Measurements from ENCODE around the gene ATG16L2.
"Not testable (repeated sequence)": the region's sequence is repeated elsewhere in the genome, so short reads cannot be mapped to it uniquely, and the experiment has no call there.

Gene ATG16L2

DNA sequence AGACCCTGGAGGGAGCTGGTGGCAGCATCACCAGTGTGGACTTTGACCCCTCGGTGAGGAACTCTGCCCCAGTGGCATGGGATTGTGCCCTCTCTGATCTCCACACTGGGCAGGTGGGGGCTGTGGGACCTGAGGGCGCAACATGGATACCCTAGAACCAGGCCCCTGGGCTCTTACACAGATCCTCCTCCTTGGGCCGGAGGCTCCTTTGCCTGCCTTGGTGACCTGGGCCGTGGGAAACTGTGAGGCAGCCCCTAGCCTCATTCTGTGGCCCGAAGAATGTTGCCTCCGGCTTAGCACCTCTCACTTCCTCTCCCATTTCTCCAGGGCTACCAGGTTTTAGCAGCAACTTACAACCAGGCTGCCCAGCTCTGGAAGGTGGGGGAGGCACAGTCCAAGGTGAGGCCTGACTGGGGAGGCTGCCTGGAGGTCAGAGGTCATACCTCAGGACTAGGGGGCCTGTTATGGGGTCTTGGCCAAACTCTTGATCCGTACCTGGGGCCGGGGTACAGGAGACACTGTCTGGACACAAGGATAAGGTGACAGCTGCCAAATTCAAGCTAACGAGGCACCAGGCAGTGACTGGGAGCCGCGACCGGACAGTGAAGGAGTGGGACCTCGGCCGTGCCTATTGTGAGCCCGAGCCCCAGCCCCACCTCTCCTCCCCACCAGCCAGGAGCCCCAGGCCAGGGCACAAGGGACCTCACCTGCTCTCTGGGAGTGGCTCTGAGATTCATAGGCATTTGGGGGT lies 12.2 kb downstream of the ATG16L2 start:
- no peak for DNase-seq (ENCODE audit: low read depth)

DNA sequence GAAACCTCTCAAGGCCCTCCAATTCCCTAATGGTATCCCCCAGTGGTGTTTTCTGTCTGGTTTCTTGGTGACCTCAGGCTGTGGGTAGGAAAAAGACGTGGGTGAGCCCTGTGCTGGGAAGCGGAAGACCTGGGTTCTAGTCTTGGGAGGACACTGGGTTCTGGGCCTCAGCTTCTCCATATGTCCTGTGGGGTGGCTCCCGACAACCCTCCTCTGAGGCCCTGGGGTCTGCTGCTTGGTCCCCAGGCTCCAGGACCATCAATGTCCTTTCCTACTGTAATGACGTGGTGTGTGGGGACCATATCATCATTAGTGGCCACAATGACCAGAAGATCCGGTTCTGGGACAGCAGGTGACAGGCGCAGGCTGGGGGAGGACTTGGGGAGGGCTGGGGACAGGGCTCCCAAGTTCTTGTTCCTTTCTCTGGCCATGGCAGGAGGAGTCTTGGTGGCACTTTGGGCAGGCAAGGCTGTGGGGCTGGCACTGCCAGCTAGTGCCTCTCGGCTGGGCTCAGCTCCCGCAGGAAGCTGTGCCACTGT lies 12.8 kb downstream of the ATG16L2 start:
- DNase-seq (ENCODE audit: low read depth), result no peak

DNA sequence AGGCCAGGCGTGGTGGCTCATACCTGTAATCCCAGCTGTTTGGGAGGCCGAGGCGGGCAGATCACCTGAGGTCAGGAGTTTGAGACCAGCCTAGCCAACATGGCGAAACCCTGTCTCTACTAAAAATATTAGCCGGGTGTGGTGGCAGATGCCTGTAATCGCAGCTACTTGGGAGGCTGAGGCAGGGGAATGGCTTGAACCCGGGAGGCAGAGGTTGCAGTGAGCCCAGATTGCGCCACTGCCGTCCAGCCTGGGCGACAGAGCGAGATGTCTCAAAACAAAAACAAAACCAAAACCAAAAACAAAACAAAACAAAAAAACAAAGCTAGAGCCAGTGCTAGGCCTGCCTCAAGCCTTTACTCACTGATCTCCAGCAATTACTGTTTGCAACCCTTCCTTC lies 13.4 kb downstream of the ATG16L2 start:
- DNase-seq (ENCODE audit: low read depth), result not testable (repeated sequence)

DNA sequence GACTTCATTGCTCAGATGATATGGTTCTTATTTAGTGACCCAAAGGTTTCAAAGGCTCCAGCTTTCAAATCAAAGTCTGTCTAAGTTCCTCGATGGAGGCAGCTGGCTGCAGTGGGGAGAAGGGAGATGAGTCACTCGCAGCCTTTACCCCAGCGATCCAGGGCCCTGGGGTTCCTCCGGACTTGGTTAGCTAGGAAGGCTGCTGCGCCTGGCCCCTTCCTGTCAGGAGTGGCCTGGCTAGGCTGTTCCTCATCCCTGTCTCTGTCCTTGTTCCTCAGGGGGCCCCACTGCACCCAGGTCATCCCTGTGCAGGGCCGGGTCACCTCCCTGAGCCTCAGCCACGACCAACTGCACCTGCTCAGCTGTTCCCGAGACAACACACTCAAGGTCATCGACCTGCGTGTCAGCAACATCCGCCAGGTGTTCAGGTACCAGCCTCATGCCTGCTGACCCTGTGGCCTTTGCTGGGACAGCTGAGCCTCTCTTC lies 13.9 kb downstream of the ATG16L2 start:
- DNase-seq (ENCODE audit: low read depth), result no peak

DNA sequence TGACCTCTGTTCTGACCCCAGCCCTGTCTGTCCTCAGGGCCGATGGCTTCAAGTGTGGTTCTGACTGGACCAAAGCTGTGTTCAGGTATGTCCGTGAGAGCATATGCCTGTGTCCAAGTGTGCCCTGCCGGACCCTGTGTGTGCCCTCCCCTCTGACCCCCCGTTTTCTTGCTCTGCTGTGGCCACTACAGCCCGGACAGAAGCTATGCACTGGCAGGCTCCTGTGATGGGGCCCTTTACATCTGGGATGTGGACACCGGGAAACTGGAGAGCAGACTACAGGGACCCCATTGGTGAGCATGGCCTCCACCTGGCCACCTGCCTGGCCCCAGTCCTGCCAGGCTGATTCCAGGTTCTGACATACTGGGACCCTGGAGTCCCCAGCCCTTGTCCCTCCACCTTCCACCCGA lies 14.5 kb downstream of the ATG16L2 start:
- no peak for DNase-seq (ENCODE audit: low read depth)

DNA sequence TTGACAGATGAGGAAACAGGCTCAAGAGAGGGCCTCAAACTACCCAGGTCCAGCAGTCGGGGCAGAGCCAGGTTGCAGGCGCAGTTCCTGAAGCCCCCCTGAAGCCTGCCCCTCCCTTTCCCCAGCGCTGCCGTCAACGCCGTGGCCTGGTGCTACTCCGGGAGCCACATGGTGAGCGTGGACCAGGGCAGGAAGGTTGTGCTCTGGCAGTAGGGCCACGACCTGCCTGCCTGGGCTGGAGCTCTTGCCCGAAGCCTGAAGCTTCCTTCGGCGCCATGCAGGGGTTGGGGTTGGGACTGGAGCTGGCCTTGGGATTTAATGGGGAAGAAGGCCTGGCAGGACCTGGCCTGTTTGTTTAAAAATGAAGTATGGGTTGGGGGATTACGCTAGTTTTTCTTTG lies 15.0 kb downstream of the ATG16L2 start:
- DNase-seq (ENCODE audit: low read depth), result no peak

DNA sequence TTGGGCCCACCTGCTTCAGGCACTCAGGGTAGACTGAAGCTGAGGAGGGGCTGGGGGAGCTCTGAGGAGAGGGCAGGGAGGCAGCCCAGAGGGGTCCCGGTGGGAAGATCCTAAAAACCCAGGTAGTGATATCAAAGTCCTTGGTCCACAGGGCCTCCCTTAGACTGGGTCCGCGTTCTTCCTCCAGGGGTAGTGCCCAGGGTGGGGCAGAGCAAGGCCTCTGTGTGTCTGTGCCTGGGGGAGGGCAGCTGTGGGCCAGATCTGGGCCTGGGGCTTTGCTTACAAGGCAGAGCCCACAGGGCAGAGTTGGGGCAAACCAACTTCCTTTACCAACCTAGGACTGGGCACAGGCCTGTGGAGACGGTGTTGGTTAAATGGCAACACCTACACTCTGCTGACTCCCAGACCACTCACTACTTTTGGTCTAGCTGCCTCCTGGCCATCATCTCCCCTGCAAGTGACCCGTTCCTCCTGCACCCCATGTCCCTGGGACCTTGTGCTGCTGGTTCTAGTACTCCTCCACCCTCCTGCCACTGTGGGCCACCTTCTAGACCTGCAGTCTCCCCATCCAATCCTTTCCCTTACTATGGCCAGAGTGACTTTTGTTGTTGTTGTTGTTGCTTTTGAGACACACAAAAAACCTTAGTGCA lies 15.8 kb downstream of the ATG16L2 start:
- no peak for DNase-seq (ENCODE audit: low read depth)

DNA sequence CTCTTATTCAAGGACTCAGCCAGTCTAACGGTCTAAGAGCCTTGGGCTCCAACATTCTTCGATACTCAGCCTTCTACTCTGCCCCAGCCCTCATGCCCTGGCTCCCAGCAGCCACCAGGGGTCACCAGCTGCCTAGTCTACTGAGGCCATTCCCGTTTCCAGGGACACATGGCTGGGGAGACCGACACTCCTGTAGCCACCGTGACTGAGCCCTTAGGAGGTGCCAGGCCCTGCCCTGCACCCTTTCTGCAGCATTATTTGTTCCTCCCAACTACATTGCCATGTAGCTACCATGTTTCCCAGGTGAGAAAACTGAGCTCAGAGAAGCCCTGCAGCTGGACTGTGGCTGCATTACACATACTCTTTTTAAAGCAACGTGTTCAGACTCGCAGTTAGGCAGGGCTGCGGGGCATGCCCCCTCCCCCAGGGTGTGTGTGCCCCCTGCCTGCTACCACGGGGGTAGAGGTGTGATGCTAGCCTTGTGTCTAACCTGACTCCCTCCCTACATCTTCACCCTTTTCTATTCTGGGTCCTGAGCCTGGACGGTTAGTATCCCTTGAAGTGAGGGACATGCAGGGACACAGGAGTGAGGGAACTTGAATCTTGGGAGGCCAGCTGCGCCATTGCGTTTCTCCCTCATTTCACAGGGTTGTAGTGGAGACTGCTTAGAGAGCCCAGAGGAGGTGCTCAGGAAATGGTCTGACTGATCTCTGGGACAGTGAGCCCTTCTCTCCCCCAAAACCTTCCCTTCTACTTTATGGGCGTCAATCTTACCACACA lies 17.5 kb downstream of the ATG16L2 start:
- DNase-seq (ENCODE audit: low read depth), result no peak

DNA sequence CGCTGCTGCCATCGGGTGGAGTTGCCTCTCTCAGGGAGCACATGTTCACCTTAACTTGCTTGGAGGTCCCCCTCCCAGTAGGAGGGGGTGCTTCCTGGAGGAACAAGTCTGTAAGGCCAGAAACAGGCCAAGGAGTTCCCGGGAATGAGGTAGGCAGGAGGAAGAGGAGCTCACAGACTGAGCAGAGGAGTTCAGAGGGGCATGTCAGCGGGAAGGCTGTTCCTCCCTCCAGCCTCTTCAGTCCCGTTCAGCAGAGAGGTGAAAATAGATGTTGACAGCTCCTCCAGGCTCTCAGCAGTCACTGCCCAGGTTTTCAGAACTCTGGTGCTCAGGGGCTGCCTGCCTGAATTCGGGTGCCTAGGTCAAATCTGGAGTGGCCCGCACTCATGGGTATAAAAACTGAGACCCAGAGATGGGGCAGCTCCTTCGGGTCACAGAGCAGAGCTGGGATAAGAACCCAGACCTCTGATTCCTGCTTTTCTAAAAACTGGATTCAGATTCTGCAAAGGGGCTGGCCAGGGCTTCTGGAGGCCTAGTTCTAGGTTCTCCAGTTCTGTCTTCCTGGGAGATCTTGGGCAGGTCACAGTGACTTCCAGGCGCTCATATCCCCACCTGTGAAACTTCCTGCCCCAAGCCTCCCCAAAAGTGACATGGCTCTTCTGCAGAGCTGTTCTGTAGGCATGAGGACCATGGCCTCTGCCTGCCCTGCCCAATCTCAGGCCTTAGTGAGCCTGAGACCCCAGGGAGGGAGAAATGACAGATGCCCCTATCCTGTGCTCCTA lies 18.3 kb downstream of the ATG16L2 start:
- DNase-seq (ENCODE audit: low read depth), result no peak

DNA sequence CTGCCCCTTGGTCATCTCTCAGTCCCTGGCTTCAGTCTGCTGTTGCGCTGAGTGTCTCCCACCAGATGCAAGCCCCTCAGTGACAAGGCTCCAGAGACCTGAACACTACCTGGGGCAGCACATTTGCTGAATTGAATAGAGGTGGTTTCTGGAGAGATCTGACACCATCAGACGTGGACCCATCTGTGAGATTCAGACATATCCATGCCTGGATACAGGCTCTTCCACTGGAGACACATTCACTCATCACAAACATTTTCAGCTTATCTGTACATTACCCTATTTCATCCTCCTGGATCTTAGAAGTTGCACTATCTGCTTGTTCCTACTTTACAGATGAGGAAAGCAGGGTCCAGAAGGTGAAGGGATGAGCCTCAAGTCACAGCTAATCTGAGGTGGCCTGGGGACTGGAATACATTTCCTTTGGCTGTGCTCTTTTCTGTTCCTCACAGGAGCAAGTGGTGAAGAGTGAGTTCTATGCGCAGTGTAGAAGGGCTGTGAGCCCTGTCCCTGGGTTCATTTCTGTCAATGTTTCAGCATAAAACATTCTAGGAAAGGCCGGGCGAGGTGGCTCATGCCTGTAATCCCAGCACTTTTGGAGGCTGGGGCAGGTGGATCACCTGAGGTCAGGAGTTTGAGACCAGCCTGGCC lies 19.0 kb downstream of the ATG16L2 start:
- no peak for DNase-seq (ENCODE audit: low read depth)

DNA sequence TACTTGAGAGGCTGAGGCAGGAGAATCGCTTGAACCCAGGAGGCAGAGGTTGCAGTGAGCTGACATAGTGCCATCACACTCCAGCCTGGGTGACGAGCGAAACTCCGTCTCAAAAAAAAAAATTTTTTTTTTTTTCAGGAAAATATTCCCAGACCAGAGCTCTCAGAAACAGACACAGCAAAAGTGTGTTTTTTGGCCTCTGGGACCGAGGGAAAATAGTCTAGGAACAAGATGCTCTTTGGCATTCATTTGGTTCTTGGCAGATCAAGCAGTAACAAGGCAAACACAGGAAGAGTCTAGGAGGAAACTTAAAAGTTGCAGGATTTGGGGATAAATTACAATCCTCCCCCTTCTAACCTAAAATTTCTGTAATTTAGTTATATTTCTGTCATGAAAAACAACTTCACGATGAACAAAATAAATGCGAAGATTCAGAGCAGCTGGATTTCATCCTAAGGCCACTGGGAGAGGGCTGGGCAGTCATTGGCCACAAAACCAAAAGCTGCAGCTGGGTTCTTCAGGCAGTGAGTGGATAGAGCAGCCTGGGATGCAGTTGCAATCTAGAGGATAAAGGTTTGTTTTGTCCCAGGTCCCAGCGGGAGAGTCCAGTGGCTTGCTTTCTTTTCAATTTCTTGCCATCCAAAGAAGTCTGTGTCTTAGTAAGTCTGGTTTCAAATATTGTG lies 19.7 kb downstream of the ATG16L2 start:
- no peak for DNase-seq (ENCODE audit: low read depth)

DNA sequence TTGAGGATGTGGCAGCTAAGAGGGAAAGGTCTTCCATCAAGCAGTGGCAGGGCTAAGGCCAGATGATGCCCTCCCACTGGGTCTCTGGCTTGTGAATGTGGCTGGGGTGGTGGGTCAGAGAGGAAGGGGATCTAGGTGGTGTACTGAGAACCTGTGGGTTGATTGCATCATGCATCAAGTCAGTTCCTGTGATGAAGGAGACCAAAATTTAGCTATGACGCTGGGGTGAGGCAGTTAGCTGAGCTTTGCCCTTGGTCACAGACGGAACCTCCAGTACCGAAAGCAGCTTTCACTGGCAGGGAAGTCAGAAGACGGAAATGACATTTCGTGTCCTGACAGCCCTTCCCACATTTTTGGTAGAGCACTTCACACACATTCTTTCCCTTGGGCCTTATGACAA lies 20.7 kb downstream of the ATG16L2 start:
- no peak for DNase-seq (ENCODE audit: low read depth)

DNA sequence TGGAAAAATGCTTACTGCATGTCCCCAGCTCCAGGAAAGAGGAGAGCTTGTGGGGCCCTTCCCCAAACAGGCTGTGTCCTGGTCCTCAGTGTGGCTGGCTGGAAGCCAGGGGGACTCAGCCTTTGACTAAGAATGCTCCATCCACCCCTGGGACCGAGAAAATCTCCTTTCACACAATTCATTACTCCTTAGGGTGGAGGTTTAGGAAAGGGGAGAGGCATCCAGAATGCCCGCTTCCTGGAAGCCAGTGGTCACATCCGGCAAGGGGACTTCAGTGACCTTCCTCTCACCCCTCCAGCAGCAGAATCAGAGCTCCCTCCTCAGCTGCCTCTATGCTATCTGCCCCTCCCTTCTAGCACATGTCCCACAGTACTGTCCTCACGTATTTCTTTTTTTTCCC lies 21.9 kb downstream of the ATG16L2 start:
- DNase-seq (ENCODE audit: low read depth), result no peak

DNA sequence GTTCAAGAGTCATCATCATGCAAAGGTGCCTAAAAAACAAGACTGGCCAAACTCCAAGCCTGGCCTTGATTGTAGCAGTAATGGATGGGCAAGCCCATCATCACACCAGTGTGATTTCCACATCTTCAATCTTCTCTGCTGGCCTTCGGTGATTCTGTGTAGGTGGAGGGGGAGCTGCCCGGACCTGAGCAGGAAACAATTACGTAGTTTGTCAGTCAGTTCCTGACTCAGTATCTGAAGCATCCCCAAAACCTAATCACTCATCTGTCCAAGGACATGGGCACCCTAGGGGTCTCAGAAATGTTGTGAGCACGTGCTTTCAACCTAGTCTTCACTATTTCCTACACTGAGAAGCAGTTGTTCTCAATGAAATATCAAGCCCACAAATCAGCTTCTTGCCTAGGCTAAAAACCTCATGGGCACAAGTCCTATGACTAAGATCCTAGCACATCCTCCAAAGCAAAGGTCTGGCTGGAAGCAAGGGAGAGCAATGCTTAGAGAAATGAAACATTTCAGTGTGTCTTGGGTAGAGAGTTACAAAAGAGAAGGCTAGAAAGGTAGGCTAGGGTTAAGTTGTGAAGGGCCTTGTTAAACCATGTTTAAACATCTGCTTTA lies 24.6 kb downstream of the ATG16L2 start:
- DNase-seq (ENCODE audit: low read depth), result no peak

DNA sequence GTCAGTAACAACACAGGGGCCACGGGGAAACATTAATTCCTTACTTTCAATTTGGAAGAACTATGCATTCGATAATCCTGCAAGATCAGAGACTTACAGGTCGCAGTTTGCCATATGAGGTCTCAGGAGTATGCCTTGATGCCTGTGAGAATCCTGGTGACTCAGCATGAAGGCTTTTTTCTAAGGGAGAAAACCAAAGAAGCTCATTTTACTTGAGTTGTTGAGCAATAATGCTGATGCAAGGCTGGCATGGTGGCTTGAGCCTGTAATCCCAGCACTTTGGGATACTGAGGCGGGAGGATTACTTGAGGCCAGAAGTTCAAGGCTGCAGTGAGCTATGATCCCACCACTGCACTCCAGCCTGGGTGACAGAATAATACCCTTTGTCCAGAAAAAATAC lies 26.6 kb downstream of the ATG16L2 start:
- DNase-seq (ENCODE audit: low read depth), result no peak

DNA sequence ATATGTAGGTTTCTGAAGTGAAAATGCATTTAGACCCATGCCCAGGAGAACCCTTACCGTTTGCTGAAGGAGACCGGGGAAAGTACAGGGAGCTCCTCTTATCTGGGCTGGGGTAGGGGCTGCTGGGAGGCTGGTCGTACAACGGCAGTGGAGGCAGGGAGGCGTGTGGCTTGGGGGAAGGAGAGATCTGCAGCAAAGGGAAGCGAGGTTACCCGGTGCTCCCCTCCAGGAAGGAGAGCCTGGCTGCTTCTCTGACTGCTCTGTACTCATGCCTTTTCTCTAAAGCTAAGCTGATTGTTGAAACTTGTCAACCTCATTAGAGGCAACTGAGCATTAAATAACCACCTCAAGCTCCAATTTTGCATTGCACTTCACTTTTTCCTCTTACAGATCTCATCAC lies 27.2 kb downstream of the ATG16L2 start:
- DNase-seq (ENCODE audit: low read depth), result no peak

DNA sequence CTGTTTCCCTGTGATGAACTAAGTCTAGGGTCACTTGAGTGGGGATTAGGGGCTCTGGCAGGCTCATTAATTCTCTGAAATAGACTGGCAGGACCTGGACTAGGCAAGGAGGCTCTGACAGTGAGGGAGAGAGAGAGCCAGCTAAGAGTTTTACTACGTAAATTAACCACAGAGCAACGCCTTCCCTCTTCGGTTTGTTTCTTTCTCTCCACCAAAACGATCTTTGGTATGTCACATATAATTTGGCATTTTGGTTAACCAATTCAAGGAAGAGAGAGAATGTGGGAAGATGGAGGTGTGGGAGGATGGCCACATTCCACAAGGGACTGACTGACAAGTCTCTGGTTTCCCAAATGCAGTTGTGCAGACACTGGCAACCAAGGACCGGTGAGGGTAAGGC lies 27.9 kb downstream of the ATG16L2 start:
- no peak for DNase-seq (ENCODE audit: low read depth)

DNA sequence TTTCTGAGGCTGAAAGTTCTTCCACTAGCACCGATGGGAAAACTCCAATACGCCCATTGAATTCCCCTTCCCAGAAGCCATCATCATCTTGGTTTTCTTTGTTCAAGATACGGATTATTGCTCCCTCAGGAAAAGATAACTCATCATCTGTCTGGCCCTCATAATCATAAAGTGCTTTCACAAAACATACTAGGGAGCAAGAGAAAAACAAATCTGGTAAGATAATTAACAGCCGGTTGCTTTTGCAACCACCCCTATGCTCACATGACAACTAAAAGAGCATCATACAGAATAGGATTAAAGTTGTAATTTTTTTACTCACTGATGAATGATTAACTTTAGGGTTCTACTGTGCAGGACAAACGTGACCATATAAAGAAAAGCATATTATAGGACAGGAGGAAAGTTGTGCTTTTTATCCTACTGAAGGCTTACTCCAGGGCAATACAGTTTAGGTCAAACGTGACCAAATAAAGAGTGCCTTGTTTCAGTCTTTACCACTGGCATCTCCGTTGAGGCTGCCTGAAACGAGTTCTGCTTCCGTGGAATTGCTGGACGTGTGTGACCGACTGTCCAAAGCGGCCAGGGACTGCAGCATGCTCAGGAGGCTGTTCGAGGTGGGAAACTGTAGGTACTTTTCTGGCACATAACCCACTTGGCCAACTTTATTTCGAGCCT lies 28.6 kb downstream of the ATG16L2 start:
- DNase-seq (ENCODE audit: low read depth), result no peak

DNA sequence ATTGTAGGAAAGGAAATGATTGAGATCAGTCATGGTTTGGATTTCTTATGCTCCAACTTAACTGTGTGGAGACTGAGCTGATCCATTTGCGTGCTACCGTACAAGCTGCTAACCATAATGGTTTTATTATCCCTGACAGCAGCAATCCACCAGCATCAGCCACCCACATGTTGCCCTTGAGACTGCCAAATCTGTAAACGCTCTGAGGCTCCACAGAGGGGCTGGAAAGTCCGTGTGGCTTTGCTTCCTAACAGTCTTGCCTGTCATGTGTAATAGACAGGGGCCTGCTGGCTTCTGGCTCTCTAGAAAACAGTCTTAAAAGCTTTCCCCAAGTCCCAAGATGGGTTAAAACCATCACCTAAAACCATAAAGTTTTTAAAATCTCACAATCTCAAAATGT lies 30.1 kb downstream of the ATG16L2 start:
- DNase-seq (ENCODE audit: low read depth), result no peak
